T1000 (cell line): ENCODE results near the gene CCSER1.
"Not testable (repeated sequence)": the region's sequence is repeated elsewhere in the genome, so short reads cannot be mapped to it uniquely, and the experiment has no call there.

Source experiments
- DNase-seq: peaks from one replicate; lab custom pipeline; 2025; ENCODE audit warnings: mixed read lengths; lab: John Stamatoyannopoulos, UW

Gene CCSER1

DNA sequence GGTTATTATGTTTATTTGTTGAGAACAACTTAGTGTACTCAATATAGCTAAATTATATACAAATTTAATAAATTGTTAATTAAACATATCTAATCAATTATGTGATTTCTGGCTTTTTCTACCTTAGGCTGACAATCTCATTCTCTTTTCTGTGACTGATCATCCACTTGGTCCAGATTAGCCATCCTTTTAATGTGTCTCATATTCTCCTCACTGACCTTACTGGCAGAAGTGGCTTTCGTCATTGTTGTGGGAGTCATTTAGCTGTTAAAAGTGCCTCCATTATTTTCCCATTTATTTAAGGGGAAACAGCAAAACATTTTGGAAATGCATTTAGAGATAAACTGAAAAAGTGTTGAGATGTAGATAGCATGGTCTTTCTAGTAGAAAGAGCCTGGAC lies 172.2 kb downstream of the CCSER1 start:
- no peak for DNase-seq

DNA sequence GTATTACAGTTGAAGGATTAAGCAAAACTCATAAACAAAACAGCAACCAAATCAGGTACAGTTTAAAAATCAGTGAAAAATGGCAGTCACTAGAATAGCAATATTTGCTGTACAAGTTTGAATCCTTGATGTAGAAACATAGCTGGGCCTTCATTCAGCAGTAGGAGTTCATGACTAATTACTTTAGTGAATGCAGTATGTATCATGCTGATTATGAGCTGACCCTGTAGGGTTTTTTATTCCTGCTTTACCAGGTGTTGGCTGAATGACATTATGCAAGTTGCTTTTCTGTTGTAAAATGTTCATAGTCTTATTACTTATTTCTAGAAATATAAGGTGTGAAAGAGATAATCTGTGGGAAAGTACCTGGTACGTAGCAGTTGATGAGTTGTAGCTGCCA lies 179.6 kb downstream of the CCSER1 start:
- DNase-seq: no peak

DNA sequence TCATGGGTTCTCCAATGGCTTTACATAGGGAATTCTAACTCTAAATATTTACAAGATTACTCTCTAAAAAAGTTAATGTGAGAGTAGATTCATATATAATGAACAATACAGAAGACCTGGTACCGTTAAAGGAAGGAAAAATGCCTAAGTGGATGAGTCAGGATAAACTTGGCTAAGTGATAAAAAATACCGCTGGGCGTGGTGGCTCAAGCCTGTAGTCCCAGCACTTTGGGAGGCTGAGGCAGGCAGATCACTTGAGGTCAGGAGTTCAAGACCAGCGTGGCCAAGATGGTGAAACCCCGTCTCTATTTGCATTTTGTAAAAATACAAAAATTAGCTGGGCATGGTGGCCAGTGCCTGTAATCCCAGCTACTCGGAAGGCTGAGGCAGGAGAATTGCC lies 189.9 kb downstream of the CCSER1 start:
- DNase-seq: not testable (repeated sequence)

DNA sequence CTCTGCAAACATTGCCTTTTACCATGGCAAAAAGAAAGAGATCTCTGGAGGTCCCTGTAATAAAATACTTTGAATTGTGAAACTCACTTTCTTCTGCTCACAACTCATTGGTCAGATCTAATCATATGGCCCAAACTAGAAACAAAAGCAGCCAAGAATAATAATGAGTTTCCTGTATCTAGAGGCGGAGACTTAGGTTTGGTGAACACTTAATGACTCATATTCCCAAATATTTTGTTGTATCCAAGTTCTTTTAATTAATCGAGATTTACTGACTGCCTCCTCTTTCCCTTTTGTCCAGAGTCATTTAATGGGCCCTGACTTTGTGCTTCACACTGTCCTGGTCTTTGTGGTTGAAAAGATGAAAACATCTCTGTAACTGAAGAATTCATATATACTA lies 190.6 kb downstream of the CCSER1 start:
- no peak for DNase-seq

DNA sequence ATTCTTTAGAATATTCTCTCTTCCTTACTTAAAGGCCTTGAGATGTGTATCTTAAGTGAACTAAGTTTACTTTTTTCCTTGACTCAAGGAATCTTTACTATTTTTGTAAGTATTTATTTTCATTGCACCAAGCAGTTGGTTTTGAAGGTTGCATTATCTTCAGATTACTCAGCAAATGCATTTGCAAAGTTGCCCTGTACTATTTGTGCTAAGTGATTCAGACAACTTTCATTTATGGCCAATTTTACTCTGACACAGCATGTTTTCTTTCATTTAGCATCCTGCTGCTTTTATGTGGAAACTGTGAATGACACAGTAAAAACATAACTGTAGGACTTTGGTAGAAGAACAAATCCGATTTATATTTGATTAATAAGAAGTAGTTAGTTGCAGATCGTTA lies 191.0 kb downstream of the CCSER1 start:
- no peak for DNase-seq

DNA sequence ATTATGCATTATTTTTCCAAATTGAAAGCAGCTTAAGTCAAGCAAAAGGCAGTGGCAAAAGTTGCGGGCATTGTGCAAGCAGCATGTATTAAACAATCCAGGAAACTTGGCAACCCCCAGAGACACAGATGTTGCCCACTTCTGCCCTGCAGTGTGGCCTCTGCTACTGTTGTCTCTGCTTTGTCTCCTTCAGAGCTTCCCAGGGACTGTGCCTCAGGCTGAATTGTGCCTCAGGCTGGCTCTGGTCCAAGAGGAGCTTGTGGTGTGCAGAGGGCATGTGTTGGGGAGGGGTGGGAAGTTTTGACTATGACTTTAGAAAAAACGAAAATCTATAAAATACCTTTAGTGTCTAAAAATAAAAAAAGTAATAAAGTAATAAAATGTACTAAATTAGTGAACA lies 201.4 kb downstream of the CCSER1 start:
- no peak for DNase-seq

DNA sequence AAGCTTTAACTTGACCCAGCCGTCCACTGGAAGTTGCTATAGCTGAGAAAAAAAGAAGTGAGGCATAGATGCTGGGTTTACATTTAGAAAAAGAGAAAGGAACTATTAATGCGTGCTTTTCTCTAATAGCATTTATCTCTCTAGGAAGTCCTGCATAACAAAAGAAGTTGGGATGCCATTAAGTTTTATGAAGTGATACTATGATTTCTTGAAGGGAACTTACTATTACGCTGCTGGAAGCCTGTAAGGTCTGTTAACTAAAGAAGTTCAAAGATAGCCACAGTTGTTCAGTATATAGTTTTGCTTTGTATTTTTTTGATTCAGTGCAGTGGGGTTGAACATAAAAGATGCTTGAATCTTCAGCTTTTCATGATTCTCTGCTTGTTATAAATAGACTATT lies 203.4 kb downstream of the CCSER1 start:
- DNase-seq: no peak

DNA sequence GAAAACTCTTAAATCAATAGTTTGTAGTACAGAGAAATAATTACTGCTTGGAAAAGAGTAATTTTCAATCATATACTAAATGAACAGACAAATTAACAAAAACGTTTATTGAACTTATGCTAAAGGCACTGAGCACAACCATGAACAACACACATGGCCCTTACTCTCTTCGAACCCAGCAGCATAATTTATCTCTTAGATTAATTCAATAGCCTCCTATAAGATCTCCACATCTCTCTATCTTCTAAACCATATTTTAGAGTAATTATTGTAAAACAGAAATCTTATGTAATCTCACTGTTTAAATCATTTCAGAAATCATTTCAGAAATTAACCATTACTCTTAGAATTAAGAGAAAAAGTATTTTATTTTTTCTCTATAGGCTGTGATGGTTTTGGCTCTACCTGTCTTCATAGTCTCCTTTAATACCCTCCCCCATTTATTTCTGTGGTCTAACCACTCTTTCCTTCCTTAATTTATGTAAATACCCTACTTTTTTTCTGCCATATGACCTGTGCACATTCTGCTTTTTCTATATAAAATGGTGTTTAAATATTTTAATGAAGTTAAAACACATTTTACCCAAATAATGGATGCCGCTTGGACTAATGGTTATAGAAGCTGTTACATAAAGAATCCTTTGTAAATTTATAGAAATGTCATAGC lies 218.5 kb downstream of the CCSER1 start:
- DNase-seq: no peak

DNA sequence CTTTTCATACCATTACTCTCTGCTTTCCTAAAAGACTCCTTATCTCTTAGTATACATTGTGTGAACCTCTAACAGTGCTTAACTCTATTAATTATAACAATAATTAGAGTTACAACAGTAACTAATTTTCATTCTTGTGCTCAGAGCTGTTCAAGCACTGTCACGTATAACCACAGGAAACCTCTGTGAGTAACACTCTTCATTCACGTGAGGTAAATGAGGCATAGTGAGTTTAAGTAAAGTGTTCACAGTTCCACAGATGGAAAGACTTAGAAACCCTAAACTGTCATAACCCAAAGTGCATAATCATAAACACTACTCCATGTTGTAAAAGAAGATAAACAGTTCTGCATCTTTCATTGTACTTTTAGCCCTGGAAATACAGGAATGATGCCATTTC lies 222.4 kb downstream of the CCSER1 start:
- no peak for DNase-seq

DNA sequence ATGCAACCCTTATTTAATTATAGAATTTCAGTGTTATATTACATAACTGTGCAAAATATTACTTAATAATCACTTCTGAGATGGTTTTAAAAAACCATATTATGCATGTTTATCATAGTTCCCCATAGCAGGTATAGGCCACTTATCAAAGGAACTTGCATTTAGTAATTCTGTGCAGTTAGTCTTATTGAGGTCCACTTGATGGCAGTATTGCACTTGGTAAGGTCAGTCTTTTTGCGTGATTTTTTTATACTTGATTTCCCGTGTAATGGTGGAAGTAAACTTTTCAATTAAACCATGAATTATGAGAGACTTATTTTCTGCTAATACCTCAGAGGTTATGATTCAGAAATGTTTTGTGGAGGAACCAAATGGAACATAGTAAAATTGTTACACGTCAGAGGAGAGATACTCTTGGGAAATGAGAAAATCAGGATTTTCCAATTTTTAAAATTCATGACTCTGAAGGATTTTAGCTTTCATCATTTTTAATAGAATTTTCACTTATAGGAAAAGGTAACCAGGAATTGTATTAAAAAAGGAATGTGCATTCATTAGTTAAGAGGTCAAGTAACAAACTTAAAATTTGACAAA lies 230.0 kb downstream of the CCSER1 start:
- no peak for DNase-seq

DNA sequence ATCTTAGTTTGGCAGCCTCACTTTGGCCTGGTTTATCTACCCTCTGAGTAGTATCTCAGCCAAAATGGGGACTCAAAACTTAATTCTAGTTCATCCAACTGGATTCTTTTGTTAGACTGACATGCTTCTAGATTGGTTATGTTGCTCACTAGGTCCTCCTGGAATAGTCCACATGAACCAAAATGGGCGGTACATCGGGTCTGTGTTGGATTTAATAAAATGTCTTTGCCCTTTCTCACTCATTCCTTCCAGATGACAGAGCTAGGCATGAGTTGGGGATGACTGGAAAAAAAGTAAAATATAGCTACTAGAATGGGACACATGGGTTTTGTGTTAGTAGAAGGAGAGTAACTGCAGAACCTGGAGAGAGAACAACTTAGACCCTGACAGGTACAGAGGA lies 247.9 kb downstream of the CCSER1 start:
- no peak for DNase-seq

DNA sequence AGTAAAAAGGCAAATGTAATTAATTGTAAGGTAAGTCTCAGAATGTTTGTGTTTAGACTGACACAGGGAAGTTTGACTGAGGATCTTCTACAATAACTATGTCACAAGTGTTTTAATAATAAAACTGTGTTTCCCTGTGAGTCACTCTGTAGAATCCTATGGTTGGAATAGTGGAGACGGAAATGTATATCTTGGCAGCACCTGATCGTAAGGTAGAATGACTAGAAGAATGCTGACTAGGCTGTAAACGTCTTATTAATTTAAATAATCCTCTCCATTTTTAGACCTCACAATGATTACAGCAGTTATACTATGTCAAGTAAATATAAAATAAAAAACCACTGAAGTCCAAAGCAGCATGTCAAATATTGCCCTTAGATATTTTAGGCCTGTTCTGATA lies 266.0 kb downstream of the CCSER1 start:
- DNase-seq: no peak

DNA sequence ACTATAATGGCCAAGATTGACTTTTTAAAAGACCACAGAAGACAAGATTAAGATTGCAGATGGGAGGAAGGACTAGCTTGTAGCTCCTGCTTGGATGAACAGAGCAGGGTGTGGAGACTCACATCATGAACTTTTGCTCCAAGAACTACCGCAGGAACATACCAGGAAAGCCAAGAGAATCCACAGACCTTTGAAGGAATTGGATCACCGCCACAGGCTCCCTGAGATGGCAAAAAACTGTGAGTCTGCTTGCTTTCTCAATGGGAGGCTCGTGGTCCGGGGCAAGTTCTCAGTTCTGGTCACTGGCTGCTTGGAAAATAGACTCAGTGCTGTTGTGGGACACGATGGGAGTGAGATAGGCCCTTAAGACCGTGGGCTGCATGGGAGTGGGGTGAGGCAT lies 276.6 kb downstream of the CCSER1 start:
- DNase-seq: no peak

DNA sequence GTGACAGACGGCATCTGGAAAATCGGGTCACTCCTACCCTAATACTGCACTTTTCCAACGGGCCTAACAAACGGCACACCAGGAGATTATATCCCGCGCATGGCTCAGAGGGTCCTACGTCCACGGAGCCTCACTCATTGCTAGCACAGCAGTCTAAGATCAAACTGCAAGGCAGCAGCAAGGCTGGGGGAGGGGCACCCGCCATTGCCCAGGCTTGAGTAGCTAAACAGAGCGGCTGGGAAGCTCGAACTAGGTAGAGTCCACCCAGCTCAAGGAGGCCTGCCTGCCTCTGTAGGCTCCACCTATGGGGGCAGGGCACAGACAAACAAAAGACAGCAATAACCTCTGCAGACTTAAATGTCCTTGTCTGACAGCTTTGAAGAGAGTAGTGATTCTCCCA lies 280.7 kb downstream of the CCSER1 start:
- not testable (repeated sequence) for DNase-seq

DNA sequence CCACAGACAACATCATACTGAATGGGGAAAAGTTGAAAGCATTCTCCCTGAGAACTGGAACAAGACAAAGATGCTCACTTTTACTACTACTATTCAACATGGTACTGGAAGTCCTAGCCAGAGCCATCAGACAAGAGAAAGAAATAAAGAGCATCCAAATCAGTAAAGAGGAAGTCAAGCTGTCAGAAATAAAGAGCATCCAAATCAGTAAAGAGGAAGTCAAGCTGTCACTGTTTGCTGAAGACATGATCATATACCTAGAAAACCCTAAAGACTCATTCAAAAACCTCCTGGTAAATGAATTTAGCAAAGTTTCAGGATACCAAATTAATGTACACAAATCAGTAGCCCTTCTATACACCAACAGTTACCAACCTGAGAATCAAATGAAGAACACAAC lies 285.6 kb downstream of the CCSER1 start:
- not testable (repeated sequence) for DNase-seq

DNA sequence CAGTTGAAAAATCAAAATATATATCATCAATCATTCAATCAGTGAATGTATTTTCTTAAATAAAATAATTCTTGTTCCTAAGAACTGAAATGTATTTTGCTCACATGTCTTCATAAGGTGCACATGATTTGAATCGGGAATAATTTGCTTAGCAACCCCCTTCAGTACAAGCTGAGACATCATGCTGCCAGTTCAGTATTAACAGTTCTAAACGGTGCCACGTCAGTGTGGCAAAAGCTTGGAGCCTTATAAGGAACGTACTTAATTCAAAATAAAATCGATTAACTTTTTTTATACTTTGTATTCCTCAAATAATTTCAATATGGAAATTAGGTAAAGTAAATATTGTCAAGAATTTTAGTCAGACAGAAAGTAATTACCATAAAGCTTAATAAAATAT lies 287.9 kb downstream of the CCSER1 start:
- DNase-seq: no peak

DNA sequence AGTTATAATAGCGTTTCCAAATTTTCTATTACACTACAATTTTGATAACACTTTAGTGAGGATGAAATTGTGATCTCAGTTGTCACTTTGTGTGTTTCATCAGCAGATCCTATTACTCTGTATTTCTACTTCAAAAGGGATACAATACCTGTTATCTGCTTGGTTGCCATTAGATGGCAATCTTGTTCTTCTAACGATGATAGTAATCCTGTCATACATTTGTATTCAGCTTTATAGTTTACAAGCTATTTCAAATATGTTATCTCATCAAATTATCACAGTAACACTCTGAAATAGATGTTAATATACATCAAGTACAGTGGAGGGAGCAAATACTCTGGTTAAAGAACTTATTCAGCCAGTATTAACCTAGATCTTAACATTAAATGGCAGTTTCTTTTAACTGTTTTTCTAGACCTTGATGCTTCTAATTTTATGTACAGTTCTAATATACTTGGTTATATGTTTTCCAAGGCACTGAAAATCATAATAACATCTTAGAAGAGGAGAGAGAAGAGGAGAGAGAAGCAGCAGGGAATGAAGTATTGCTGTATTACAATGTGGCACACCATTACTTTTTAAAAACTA lies 292.0 kb downstream of the CCSER1 start:
- DNase-seq: no peak

DNA sequence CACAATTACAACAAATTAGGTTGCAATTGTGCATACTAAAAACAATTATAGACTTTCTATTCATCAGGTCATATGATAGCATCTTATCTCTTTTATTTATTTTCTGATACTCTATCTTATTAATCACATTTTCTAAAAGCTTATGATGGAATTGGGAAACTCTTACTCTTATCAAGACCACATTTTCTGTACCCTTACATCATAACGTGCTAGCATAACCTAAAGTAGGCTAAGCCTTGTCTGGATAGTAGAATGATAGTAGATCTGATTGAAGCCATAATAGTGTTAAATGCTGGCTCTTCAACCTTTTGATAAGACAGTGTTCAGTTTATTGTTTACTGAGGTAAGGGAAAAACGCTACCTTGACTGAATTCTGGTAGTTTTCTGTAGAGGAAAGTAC lies 294.0 kb downstream of the CCSER1 start:
- no peak for DNase-seq

DNA sequence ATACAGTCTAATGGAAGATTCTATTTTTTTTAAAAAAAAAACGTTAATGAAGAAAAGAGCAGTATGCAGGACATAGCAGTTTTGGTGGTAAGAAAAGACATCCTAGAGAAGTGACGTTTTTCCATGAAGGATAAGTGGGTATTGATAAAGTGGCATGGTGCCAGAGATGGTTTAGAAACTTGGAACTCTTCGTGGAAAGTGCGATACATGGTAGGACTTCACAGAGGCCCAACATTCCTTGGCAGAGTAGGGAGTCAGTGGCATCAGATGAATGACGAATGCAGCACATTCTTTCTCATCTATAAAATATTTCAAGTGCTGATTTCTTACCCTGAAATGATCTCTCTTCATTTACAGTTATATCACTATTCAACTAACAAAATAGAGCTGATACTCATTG lies 298.7 kb downstream of the CCSER1 start:
- no peak for DNase-seq

DNA sequence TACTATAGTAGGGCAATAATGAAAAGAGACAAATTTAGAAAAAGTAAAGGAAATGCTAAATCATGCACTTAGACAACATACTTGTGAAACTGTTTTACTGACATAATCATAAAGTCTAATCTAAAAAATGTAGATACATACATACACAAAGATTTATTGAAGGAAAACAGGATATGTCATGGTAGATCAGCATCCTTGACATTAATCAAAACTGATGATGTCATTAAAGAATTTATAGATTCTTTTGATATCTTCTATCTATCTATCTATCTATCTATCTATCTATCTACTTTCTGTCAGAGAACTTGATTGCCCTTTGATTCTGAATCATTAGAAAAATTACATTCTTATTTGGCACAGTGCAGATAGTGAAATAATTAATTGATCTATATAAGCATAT lies 311.3 kb downstream of the CCSER1 start:
- no peak for DNase-seq

DNA sequence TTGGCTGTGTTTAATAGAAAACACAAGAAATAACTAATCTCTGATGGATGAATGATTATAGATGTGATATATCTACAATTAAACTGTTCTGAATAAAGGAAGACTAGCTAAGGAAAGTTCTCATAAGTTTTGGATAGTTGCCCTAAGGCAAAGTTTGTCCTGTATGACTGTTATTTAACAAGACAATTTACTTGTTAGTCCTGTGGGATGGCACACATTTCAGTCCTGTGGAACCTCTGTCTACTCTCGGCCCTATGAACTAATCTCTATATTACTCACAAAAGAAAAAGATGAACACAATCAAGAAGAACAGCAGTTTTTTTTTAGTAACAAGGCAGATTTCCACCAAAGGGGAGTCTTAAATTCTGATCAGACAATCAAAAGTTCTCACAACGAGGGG lies 314.6 kb downstream of the CCSER1 start:
- no peak for DNase-seq

DNA sequence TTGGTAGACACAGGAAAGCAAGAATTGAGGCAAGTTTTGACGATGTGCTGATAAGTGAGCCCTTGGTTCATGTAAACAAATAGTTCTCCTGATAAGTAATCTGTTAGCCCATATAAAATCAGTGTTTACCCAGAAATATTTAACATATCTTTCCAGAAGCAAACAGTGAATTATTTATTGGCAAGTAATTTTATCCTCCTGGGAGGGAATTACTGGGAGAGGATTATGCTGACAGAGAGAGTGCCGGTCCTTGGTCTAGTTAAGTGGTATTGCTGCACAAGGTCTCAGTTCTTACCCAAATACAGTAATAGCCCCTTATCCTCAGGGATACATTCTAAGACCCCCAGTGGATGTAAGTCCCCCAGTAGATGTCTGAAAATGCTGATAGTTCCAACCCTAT lies 315.4 kb downstream of the CCSER1 start:
- DNase-seq: no peak

DNA sequence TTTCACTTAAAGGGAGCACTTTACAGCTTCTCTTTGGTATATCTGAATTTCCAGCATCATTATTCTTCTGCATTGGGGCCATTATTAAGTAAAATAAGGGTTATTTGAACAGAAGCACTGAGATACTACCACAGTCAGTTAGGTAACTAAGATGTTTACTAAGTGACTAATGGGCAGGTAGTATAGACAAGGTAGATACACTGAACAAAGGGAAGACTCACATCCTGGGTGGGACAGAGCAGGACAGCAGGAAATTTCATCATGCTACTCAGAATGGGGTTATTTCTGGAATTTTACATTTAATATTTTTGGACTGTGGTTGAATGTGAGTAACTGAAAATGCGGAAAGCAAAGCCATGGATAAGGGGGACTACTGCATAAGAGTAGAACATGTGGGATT lies 316.0 kb downstream of the CCSER1 start:
- DNase-seq: no peak

DNA sequence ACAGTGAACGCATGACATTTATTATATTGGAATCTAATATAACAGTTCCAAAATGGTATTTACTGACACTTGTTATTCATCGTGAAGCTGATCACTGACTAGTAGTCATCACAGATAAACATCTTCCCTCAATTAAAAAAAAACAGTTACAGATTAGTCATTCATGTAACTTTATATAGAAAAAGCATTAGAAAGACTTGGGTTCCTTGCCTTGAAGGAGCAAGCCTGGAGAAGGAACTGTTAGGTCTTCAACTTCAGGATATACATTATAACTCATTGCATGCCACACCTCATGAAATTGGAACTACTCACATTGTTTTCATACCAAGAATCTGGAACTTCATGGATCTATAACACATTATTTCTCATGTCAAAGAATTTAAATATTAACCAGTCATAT lies 317.7 kb downstream of the CCSER1 start:
- no peak for DNase-seq
